CD4-positive, alpha-beta T cell (primary cell): ENCODE results near the gene MAN1A2. TPM values are rescaled to one million over a fixed set of nuclear protein-coding genes. Genes with fewer than 3 reads are reported as not detected.
A peak's percentile ranks its signal among the peaks of the same experiment; 100 is the strongest.

Experiments used
- ATAC-seq: fragments of 200-7000 bp; cut with Tn5 transposase; one replicate; pipeline ENCODE4 v1.10.0; 2022; ENCODE audit warnings: mild to moderate bottlenecking; ENCODE audit not compliant: poor library complexity
- CTCF ChIA-PET: fragments of 350-600 bp; sonication (Branson Sonifier 250); formaldehyde crosslinking; loops from one replicate; lab custom pipeline; 2021; ENCODE audit warnings: antibody characterized with exemption, inconsistent platforms; lab: Charles Lee
- POLR2A ChIA-PET: fragments of 350-600 bp; sonication (Branson Sonifier 250); formaldehyde crosslinking; loops from one replicate; lab custom pipeline; 2021; ENCODE audit warnings: antibody characterized with exemption, inconsistent platforms; lab: Charles Lee
- DNase-seq, 14 experiments: peaks; one replicate each; pipeline ENCODE4 v3.0.0-alpha.2; 2013 to 2020; ENCODE audit warnings: mixed read lengths in 2 of 14
- H3K27ac ChIP-seq, 2 donors: one replicate each; pipeline versions ENCODE4 v1.5.1 to v1.7.0; 2013; ENCODE audit warnings: low read length in 2 of 2, low read depth in 1 of 2, mild to moderate bottlenecking in 1 of 2
- H3K27me3 ChIP-seq, 2 experiments: 1 replicate in 1 of 2; 2 replicates in 1 of 2; pipeline versions ENCODE4 v1.6.1 to v1.7.0; 2013; ENCODE audit warnings: low read length in 2 of 2, control low read depth in 1 of 2, mild to moderate bottlenecking in 1 of 2, moderate library complexity in 1 of 2; ENCODE audit not compliant: insufficient read depth in 2 of 2, control insufficient read depth in 1 of 2
- H3K36me3 ChIP-seq: one replicate; pipeline ENCODE4 v1.6.1; 2013; ENCODE audit warnings: low read length, control low read depth; ENCODE audit not compliant: insufficient read depth
- H3K4me1 ChIP-seq: one replicate; pipeline ENCODE4 v1.6.1; 2013; ENCODE audit warnings: low read length, control low read depth; ENCODE audit not compliant: insufficient read depth
- H3K4me3 ChIP-seq: one replicate; pipeline ENCODE4 v1.5.1; 2013; ENCODE audit warnings: mild to moderate bottlenecking, low read length, moderate library complexity
- H3K9me3 ChIP-seq, 2 experiments: 1 replicate in 1 of 2; 2 replicates in 1 of 2; pipeline versions ENCODE4 v1.6.1 to v1.7.0; 2013; ENCODE audit warnings: low read length in 2 of 2, mild to moderate bottlenecking in 2 of 2, control low read depth in 1 of 2, moderate library complexity in 1 of 2; ENCODE audit not compliant: control insufficient read depth in 1 of 2, insufficient read depth in 1 of 2
- H3K27ac Mint-ChIP-seq: one replicate; pipeline ENCODE4 v1.8.0; 2020; ENCODE audit warnings: mixed read lengths
- H3K27me3 Mint-ChIP-seq: one replicate; pipeline ENCODE4 v1.8.0; 2021; ENCODE audit warnings: mixed read lengths
- H3K36me3 Mint-ChIP-seq: one replicate; pipeline ENCODE4 v1.8.0; 2021; ENCODE audit warnings: low read depth, mixed read lengths
- H3K4me1 Mint-ChIP-seq: one replicate; pipeline ENCODE4 v1.8.0; 2021; ENCODE audit warnings: low read depth, mixed read lengths
- H3K4me3 Mint-ChIP-seq: one replicate; pipeline ENCODE4 v1.8.0; 2020; ENCODE audit warnings: mild to moderate bottlenecking, mixed read lengths
- H3K9me3 Mint-ChIP-seq: one replicate; pipeline ENCODE4 v1.8.0; 2020; ENCODE audit warnings: mixed read lengths
- intact Hi-C, 2 experiments: fragments of 100-400 bp; cut with DNase I in 1 of 2; cut with micrococcal nuclease in 1 of 2; formaldehyde crosslinking; loops; one replicate each; pipeline versions ENCODE4 v1.15.1 to v1.9.0; 2023 to 2025; cut with DNase I, micrococcal nuclease
- total RNA-seq, 174 experiments: library from RNA in 2 of 174; stranded (reverse) in 2 of 174; gene quantifications; one replicate each; pipeline ENCODE4 v1.2.3 and lab custom pipeline; 2021 to 2026
- TF ChIP-seq, protein P1 (sequence below): fragments of 200-600 bp; IDR thresholded peaks from one replicate; pipeline ENCODE4 v1.8.0; 2022; ENCODE audit warnings: antibody characterized with exemption, mild to moderate bottlenecking

Gene MAN1A2
- total RNA-seq, 2 experiments from 2014 or later: 45.6 to 49.7 TPM

DNA sequence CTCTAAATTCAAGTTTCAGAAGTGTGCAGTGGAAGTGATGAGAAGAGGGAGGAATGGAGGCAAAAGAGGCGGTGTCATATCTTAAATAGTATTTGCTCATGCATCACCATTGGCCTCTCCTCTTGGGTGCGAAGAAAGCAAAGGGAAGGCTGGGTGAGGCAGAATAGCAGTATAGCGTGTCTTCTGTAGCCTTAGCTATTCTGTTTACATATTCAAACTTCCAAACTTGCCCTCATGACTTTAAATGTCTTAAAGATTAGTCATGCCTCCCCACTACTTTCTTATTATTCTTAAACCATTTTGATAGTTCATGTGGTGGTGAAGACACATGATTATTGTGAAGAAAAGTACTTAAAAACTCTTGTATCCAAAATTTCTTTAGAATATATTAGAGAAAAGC lies 134.0 kb downstream of the MAN1A2 start:
- Histone ChIP-seq H3K4me1 (no peaks in the 10 kb centered on the region), H3K27me3 (no peaks in the 10 kb centered on the region), H3K27ac (no peak overlapping the region), H3K9me3 (no peaks in the 10 kb centered on the region), H3K4me3 (no peak overlapping the region), H3K36me3 (peaks cover 38% of the 10 kb centered on the region)
- H3K27ac Mint-ChIP-seq: no peak overlapping the region
- CTCF ChIA-PET: no interaction called here
- H3K27me3 Mint-ChIP-seq: no peaks in the 10 kb centered on the region
- H3K4me1 Mint-ChIP-seq: no peaks in the 10 kb centered on the region
- DNase-seq: no peak
- no peak overlapping the region for H3K4me3 Mint-ChIP-seq
- H3K9me3 Mint-ChIP-seq: no peaks in the 10 kb centered on the region
- no peak for ATAC-seq
- POLR2A ChIA-PET: no interaction called here
- intact Hi-C loops: loop anchor here in 1 of 2 experiments (10.0 kb wide), 1 partner anchor 186 kb away; no protein-coding TSS in a partner anchor
- H3K36me3 Mint-ChIP-seq: peaks cover 77% of the 10 kb centered on the region
- TF ChIP-seq, protein P1, sequence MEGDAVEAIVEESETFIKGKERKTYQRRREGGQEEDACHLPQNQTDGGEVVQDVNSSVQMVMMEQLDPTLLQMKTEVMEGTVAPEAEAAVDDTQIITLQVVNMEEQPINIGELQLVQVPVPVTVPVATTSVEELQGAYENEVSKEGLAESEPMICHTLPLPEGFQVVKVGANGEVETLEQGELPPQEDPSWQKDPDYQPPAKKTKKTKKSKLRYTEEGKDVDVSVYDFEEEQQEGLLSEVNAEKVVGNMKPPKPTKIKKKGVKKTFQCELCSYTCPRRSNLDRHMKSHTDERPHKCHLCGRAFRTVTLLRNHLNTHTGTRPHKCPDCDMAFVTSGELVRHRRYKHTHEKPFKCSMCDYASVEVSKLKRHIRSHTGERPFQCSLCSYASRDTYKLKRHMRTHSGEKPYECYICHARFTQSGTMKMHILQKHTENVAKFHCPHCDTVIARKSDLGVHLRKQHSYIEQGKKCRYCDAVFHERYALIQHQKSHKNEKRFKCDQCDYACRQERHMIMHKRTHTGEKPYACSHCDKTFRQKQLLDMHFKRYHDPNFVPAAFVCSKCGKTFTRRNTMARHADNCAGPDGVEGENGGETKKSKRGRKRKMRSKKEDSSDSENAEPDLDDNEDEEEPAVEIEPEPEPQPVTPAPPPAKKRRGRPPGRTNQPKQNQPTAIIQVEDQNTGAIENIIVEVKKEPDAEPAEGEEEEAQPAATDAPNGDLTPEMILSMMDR: no peak

DNA sequence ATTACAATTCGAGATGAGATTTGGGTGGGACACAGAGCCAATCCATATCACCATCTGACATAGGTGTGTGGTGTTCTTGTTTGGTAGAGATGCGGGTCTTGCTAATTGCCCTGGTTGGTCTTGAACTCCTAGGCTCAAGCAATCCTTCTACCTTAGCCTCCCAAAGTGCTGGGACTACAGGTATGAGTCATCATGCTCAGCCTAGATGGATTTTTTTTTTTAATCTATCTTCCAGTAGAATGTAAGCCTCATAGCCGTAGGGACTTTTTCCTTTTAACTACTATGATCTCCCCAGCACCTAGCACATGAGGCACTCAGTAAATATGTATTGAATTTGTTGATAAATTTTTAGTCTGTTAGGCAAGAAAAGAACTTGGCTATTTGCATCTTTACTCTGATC lies 144.0 kb downstream of the MAN1A2 start:
- Mint-ChIP-seq H3K36me3 (peaks cover 41% of the 10 kb centered on the region), H3K27ac (no peak overlapping the region), H3K4me3 (no peak overlapping the region), H3K9me3 (no peaks in the 10 kb centered on the region), H3K27me3 (no peaks in the 10 kb centered on the region), H3K4me1 (no peaks in the 10 kb centered on the region)
- Histone ChIP-seq H3K4me3 (no peak overlapping the region), H3K36me3 (peaks cover 15% of the 10 kb centered on the region), H3K4me1 (no peaks in the 10 kb centered on the region), H3K27me3 (no peaks in the 10 kb centered on the region), H3K27ac (no peak overlapping the region), H3K9me3 (no peaks in the 10 kb centered on the region)
- intact Hi-C loops: loop anchor here in 1 of 2 experiments (5.0 kb wide), 2 partner anchors 166 to 386 kb away; no protein-coding TSS in a partner anchor
- CTCF ChIA-PET: interaction anchor here (2.5 kb wide), 1 partner anchor 163 kb away, joined by 14 read pairs; no protein-coding TSS in a partner anchor
- ATAC-seq: no peak
- POLR2A ChIA-PET: no interaction called here
- no peak for DNase-seq
- TF ChIP-seq, protein P1: no peak

DNA sequence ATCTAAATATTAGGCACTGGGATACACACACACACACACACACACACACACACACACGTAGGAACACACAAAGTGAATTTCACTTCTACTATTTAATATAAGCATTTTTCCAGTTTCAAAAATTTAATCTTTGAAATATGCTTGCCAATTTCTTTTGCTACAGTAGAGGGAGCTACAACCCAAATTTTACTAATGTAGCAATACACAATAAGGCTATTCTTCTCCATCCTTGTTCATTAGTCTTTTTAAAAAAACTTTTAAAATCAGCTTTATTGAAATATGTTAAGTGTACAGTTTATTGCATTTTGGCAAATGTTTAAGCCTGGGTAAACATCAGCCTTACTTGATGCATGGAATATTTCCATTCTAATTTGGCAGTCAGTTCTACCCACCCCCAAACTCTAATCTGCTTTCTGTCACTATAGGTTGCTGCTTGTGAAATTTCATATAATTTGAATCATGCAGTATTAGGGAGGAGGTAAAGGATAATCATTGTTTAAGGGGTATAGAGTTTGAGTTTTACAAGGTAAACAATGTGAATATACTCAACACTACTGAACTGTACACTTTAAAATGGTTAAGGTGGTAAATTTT lies 145.6 kb downstream of the MAN1A2 start:
- POLR2A ChIA-PET: interaction anchor here (0.6 to 1.1 kb wide), 2 partner anchors 245 to 248 kb away, joined by 3 to 4 read pairs; no protein-coding TSS in a partner anchor
- DNase-seq: peak in 3 of 14 experiments; percentile 40 to 52 (median 42)
- Histone ChIP-seq H3K27ac (no peak overlapping the region), H3K36me3 (peaks cover 8% of the 10 kb centered on the region), H3K27me3 (no peaks in the 10 kb centered on the region), H3K9me3 (no peaks in the 10 kb centered on the region), H3K4me1 (no peaks in the 10 kb centered on the region), H3K4me3 (no peak overlapping the region)
- H3K4me1 Mint-ChIP-seq: no peaks in the 10 kb centered on the region
- no peak overlapping the region for H3K27ac Mint-ChIP-seq
- intact Hi-C loops: loop anchor here (1.0 to 5.0 kb wide), 7 partner anchors 161 to 384 kb away; no protein-coding TSS in a partner anchor
- no peaks in the 10 kb centered on the region for H3K9me3 Mint-ChIP-seq
- CTCF ChIA-PET: interaction anchor here (0.7 to 3.5 kb wide), 10 partner anchors 22 to 386 kb away, joined by 3 to 17 read pairs (median 4); no protein-coding TSS in a partner anchor
- ATAC-seq: no peak
- TF ChIP-seq, protein P1: peak; percentile 60
- H3K4me3 Mint-ChIP-seq: no peak overlapping the region
- no peaks in the 10 kb centered on the region for H3K27me3 Mint-ChIP-seq
- peaks cover 31% of the 10 kb centered on the region for H3K36me3 Mint-ChIP-seq
